ENCODE measurements around the gene TMUB1.

The TMUB1 gene

GRCh38 chr7:151088019-151088855, 4.9 kb upstream of the TMUB1 start:
- TF ChIP-seq GATA3 (IDR thresholded peaks at IDR 0.05; ENCODE audit: low read depth, low read length) (no peak), GATA2 (IDR thresholded peaks at IDR 0.05; ENCODE audit: low read depth, low read length) (no peak)

GRCh38 chr7:151087245-151088018, 4.1 kb upstream of the TMUB1 start:
- TF ChIP-seq GATA3 (IDR thresholded peaks at IDR 0.05; ENCODE audit: low read depth, low read length) (no peak), GATA2 (IDR thresholded peaks at IDR 0.05; ENCODE audit: low read depth, low read length) (no peak)

- peak; percentile 79 for TF ChIP-seq GATA2 (IDR thresholded peaks at IDR 0.05; ENCODE audit: low read depth, low read length)
- TF ChIP-seq GATA3 (IDR thresholded peaks at IDR 0.05; ENCODE audit: low read depth, low read length): no peak
Measured at GRCh38 chr7:151086802-151087244, 3.5 kb upstream of the TMUB1 start.

- TF ChIP-seq GATA2 (IDR thresholded peaks at IDR 0.05; ENCODE audit: low read depth, low read length) (no peak), GATA3 (IDR thresholded peaks at IDR 0.05; ENCODE audit: low read depth, low read length) (no peak)
Measured at GRCh38 chr7:151085691-151086620, 2.7 kb upstream of the TMUB1 start, which contains the start of gene AGAP3. TSS of gene AGAP3 (plus strand) at chr7:151086475. CDS start at chr7:151086742, 267 bp downstream.

- no peak for TF ChIP-seq GATA2 (IDR thresholded peaks at IDR 0.05; ENCODE audit: low read depth, low read length)
- no peak for TF ChIP-seq GATA3 (IDR thresholded peaks at IDR 0.05; ENCODE audit: low read depth, low read length)
Measured at GRCh38 chr7:151085329-151085690, 2.0 kb upstream of the TMUB1 start.

GRCh38 chr7:151083824-151084160, 499 bp upstream of the TMUB1 start:
- TF ChIP-seq GATA3 (IDR thresholded peaks at IDR 0.05; ENCODE audit: low read depth, low read length): no peak
- no peak for TF ChIP-seq GATA2 (IDR thresholded peaks at IDR 0.05; ENCODE audit: low read depth, low read length)

- TF ChIP-seq GATA3 (IDR thresholded peaks at IDR 0.05; ENCODE audit: low read depth, low read length) (no peak), GATA2 (IDR thresholded peaks at IDR 0.05; ENCODE audit: low read depth, low read length) (no peak)
Measured at GRCh38 chr7:151082141-151083070, 887 bp downstream of the TMUB1 start.

GRCh38 chr7:151081170-151082101, 1.9 kb downstream of the TMUB1 start:
- no peak for TF ChIP-seq GATA2 (IDR thresholded peaks at IDR 0.05; ENCODE audit: low read depth, low read length)
- no peak for TF ChIP-seq GATA3 (IDR thresholded peaks at IDR 0.05; ENCODE audit: low read depth, low read length)

- TF ChIP-seq GATA2 (IDR thresholded peaks at IDR 0.05; ENCODE audit: low read depth, low read length): no peak; the same call in 1 of the 2 replicates
- TF ChIP-seq GATA3 (IDR thresholded peaks at IDR 0.05; ENCODE audit: low read depth, low read length): no peak
Measured at GRCh38 chr7:151080522-151081169, 2.6 kb downstream of the TMUB1 start, which contains the start of gene FASTK. TSS of gene FASTK (minus strand) at chr7:151080809. CDS start at chr7:151080766, 43 bp downstream.

- TF ChIP-seq GATA3 (IDR thresholded peaks at IDR 0.05; ENCODE audit: low read depth, low read length): no peak
Measured at GRCh38 chr7:151080067-151080521, 3.2 kb downstream of the TMUB1 start.

- no peak for TF ChIP-seq GATA3 (IDR thresholded peaks at IDR 0.05; ENCODE audit: low read depth, low read length)
Measured at GRCh38 chr7:151079199-151079910, 3.9 kb downstream of the TMUB1 start.
